ENCODE data around the gene TOR4A.

TOR4A gene

DNA sequence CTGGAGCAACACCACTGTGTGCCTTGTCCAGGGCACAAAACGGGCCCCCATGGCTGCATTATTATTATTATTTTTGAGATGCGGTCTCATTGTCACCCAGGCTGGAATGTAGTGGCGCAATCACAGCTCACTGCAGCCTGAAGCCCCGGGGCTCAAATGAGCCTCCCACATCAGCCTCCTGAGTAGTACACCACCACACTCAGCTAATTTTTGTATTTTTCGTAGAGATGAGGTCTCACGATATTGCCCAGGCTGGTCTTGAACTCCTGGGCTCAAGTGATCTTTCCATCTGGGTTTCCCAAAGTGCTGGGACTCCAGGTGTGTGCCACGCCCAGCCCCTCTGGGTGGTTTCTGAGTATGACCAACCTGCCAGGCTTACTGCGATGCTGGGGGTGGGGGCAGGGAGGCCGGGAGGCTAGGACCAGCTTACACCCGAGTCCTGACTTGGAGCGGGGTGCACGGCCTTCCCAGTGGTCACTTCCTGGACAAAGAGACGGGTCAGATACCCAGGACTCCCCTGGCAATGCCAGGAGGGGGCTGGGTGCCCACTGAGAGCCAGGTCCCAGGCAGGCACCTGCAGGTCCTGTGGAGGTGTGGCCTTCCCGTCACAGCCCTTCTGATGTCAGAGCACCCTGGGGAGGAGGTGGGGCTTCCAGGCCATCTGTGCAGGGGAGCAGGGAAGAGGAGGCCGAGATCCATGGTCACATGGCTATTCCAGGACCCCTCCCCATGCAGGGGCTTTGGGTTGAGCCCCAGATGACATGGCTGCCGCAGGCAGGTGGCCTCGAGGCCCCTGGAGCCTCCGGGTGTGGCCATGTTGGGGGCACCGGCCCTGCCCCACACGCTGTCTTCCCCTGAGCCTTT is 32.9 kb downstream of the TOR4A start:
- no peaks in the 10 kb centered on the region for H3K27me3 ChIP-seq (ENCODE audit: control insufficient read depth in 3 of 3, insufficient read depth in 3 of 3, low read depth in 1 of 3, low read length in 3 of 3)
- H3K4me3 ChIP-seq (ENCODE audit: low read length in 2 of 2): no peak overlapping the region
- H2AFZ ChIP-seq (ENCODE audit: low read length): no peak overlapping the region
- H2BK15ac ChIP-seq (ENCODE audit: low read length): peak overlapping the region; percentile 95
- no peak overlapping the region for H3K27ac ChIP-seq (replicated peaks; ENCODE audit: low read length)
- no peak overlapping the region for H3K4me2 ChIP-seq (ENCODE audit: insufficient read depth, low read length, poor library complexity, severe bottlenecking)
- H3K9me3 ChIP-seq (replicated peaks in 1 of 2; ENCODE audit: control insufficient read depth in 2 of 2, insufficient read depth in 1 of 2, low read depth in 1 of 2, low read length in 2 of 2): no peaks in the 10 kb centered on the region
- no peaks in the 10 kb centered on the region for H3K36me3 ChIP-seq (replicated peaks in 1 of 2; ENCODE audit: control insufficient read depth in 2 of 2, insufficient read depth in 2 of 2, low read length in 2 of 2)
- H4K91ac ChIP-seq (ENCODE audit: low read depth, low read length, poor library complexity): peak overlapping the region; percentile 85
- H3K18ac ChIP-seq (ENCODE audit: low read length): peak overlapping the region; percentile 89
- no peak for DNase-seq (ENCODE audit: low spot score)
- peaks cover 3% of the 10 kb centered on the region for H3K79me1 ChIP-seq (ENCODE audit: low read depth, low read length)
- H2BK12ac ChIP-seq (ENCODE audit: low read length): peak overlapping the region; percentile 84
- H4K8ac ChIP-seq (ENCODE audit: low read depth, low read length): no peak overlapping the region
- H3K9ac ChIP-seq (ENCODE audit: low read depth, low read length, poor library complexity): no peak overlapping the region
- H2AK5ac ChIP-seq (ENCODE audit: low read depth, low read length): peak overlapping the region; percentile 100
- peak overlapping the region; percentile 91 for H2BK5ac ChIP-seq (ENCODE audit: low read length)
- H3K23ac ChIP-seq (ENCODE audit: low read depth, low read length, poor library complexity): peak overlapping the region; percentile 85
- peaks cover 48 to 49% of the 10 kb centered on the region in 2 donors for H3K4me1 ChIP-seq (ENCODE audit: control insufficient read depth in 2 of 2, insufficient read depth in 1 of 2, low read depth in 1 of 2, low read length in 2 of 2)
- no CpG with 5 or more reads among the region's 20 CpGs for WGBS, 2 donors (ENCODE audit: extremely low coverage in 2 of 2, insufficient read length in 2 of 2, insufficient replicate concordance in 1 of 2)
- H3K14ac ChIP-seq (ENCODE audit: low read length): no peak overlapping the region
- peak overlapping the region; percentile 81 for H2BK120ac ChIP-seq (ENCODE audit: low read depth, low read length)
- H3K4ac ChIP-seq (ENCODE audit: low read length): peak overlapping the region; percentile 84

GRCh38 chr9:137311171-137311985 is 33.9 kb downstream of the TOR4A start:
- peaks cover 40 to 43% of the 10 kb centered on the region in 2 donors for H3K4me1 ChIP-seq (ENCODE audit: control insufficient read depth in 2 of 2, insufficient read depth in 1 of 2, low read depth in 1 of 2, low read length in 2 of 2)
- no peak overlapping the region for H2AFZ ChIP-seq (ENCODE audit: low read length)
- H2AK5ac ChIP-seq (ENCODE audit: low read depth, low read length): peak overlapping the region; percentile 100
- peaks cover 3% of the 10 kb centered on the region for H3K79me1 ChIP-seq (ENCODE audit: low read depth, low read length)
- H2BK15ac ChIP-seq (ENCODE audit: low read length): peak overlapping the region; percentile 97
- H4K91ac ChIP-seq (ENCODE audit: low read depth, low read length, poor library complexity): peak overlapping the region; percentile 22
- peak overlapping the region; percentile 90 for H2BK12ac ChIP-seq (ENCODE audit: low read length)
- peak overlapping the region; percentile 30 for H3K9ac ChIP-seq (ENCODE audit: low read depth, low read length, poor library complexity)
- H3K36me3 ChIP-seq (replicated peaks in 1 of 2; ENCODE audit: control insufficient read depth in 2 of 2, insufficient read depth in 2 of 2, low read length in 2 of 2): no peaks in the 10 kb centered on the region
- H3K4ac ChIP-seq (ENCODE audit: low read length): peak overlapping the region; percentile 84
- H2BK120ac ChIP-seq (ENCODE audit: low read depth, low read length): peak overlapping the region; percentile 83
- H3K4me3 ChIP-seq (ENCODE audit: low read length in 2 of 2): no peak overlapping the region
- peak overlapping the region; percentile 85 for H3K23ac ChIP-seq (ENCODE audit: low read depth, low read length, poor library complexity)
- no peak for DNase-seq (ENCODE audit: low spot score)
- no peak overlapping the region for H3K27ac ChIP-seq (replicated peaks; ENCODE audit: low read length)
- H2BK5ac ChIP-seq (ENCODE audit: low read length): peak overlapping the region; percentile 91
- H3K4me2 ChIP-seq (ENCODE audit: insufficient read depth, low read length, poor library complexity, severe bottlenecking): no peak overlapping the region
- no CpG with 5 or more reads among the region's 27 CpGs for WGBS, 2 donors (ENCODE audit: extremely low coverage in 2 of 2, insufficient read length in 2 of 2, insufficient replicate concordance in 1 of 2)
- no peaks in the 10 kb centered on the region for H3K27me3 ChIP-seq (ENCODE audit: control insufficient read depth in 3 of 3, insufficient read depth in 3 of 3, low read depth in 1 of 3, low read length in 3 of 3)
- H4K8ac ChIP-seq (ENCODE audit: low read depth, low read length): no peak overlapping the region
- no peak overlapping the region for H3K14ac ChIP-seq (ENCODE audit: low read length)
- H3K18ac ChIP-seq (ENCODE audit: low read length): peak overlapping the region; percentile 89
- no peaks in the 10 kb centered on the region for H3K9me3 ChIP-seq (replicated peaks in 1 of 2; ENCODE audit: control insufficient read depth in 2 of 2, insufficient read depth in 1 of 2, low read depth in 1 of 2, low read length in 2 of 2)

- Histone ChIP-seq H2BK15ac (ENCODE audit: low read length) (peak overlapping the region; percentile 97), H2BK120ac (ENCODE audit: low read depth, low read length) (peak overlapping the region; percentile 47), H4K91ac (ENCODE audit: low read depth, low read length, poor library complexity) (no peak overlapping the region), H3K4ac (ENCODE audit: low read length) (peak overlapping the region; percentile 5), H3K36me3 (replicated peaks in 1 of 2; ENCODE audit: control insufficient read depth in 2 of 2, insufficient read depth in 2 of 2, low read length in 2 of 2) (no peaks in the 10 kb centered on the region), H3K18ac (ENCODE audit: low read length) (peak overlapping the region; percentile 96), H3K23ac (ENCODE audit: low read depth, low read length, poor library complexity) (peak overlapping the region; percentile 23), H3K4me2 (ENCODE audit: insufficient read depth, low read length, poor library complexity, severe bottlenecking) (no peak overlapping the region), H3K27me3 (ENCODE audit: control insufficient read depth in 3 of 3, insufficient read depth in 3 of 3, low read depth in 1 of 3, low read length in 3 of 3) (no peaks in the 10 kb centered on the region), H3K9me3 (replicated peaks in 1 of 2; ENCODE audit: control insufficient read depth in 2 of 2, insufficient read depth in 1 of 2, low read depth in 1 of 2, low read length in 2 of 2) (no peaks in the 10 kb centered on the region), H2AK5ac (ENCODE audit: low read depth, low read length) (peak overlapping the region; percentile 100), H3K9ac (ENCODE audit: low read depth, low read length, poor library complexity) (peak overlapping the region; percentile 50), H3K79me1 (ENCODE audit: low read depth, low read length) (peaks cover 4% of the 10 kb centered on the region), H2BK12ac (ENCODE audit: low read length) (peak overlapping the region; percentile 65), H4K8ac (ENCODE audit: low read depth, low read length) (no peak overlapping the region), H3K4me1 (ENCODE audit: control insufficient read depth in 2 of 2, insufficient read depth in 1 of 2, low read depth in 1 of 2, low read length in 2 of 2) (peaks cover 35 to 42% of the 10 kb centered on the region in 2 donors), H2BK5ac (ENCODE audit: low read length) (peak overlapping the region; percentile 91), H3K4me3 (ENCODE audit: low read length in 2 of 2) (no peak overlapping the region), H3K27ac (replicated peaks; ENCODE audit: low read length) (no peak overlapping the region), H3K14ac (ENCODE audit: low read length) (peak overlapping the region; percentile 78), H2AFZ (ENCODE audit: low read length) (no peak overlapping the region)
- DNase-seq (ENCODE audit: low spot score): no peak
- no CpG with 5 or more reads among the region's 28 CpGs for WGBS, 2 donors (ENCODE audit: extremely low coverage in 2 of 2, insufficient read length in 2 of 2, insufficient replicate concordance in 1 of 2)
Measured at GRCh38 chr9:137311986-137312851, 34.7 kb downstream of the TOR4A start.
